Thoracic aorta (tissue), 2 donors: ENCODE results near the gene MYH10. TPM values are rescaled to one million over a fixed set of nuclear protein-coding genes. Genes with fewer than 3 reads are reported as not detected.

Source experiments
- ATAC-seq: fragments of 150-250 bp; one replicate; pipeline ENCODE4 v1.8.0; 2017; ENCODE audit warnings: low read depth; ENCODE audit not compliant: insufficient number of reproducible peaks, low FRiP score
- DNase-seq: peaks from one replicate; pipeline ENCODE4 v3.0.0-alpha.2; 2020; ENCODE audit warnings: low spot score
- H3K27ac ChIP-seq, 2 donors: fragments of 200-600 bp; sonication (generic); 1 replicate in 1 of 2; 2 replicates in 1 of 2; pipeline ENCODE4 v1.5.1; 2016; ENCODE audit warnings: mild to moderate bottlenecking in 2 of 2, moderate library complexity in 2 of 2
- H3K27me3 ChIP-seq: fragments of 200-600 bp; sonication (generic); replicated peaks from 2 replicates; pipeline ENCODE4 v1.6.0; 2016; ENCODE audit warnings: mild to moderate bottlenecking; ENCODE audit not compliant: insufficient read depth
- H3K36me3 ChIP-seq: fragments of 200-600 bp; sonication (generic); one replicate; pipeline ENCODE4 v1.5.1; 2016
- H3K4me1 ChIP-seq, 2 donors: fragments of 200-600 bp; sonication (generic); 1 replicate in 1 of 2; 2 replicates in 1 of 2; pipeline versions ENCODE4 v1.5.1 to v1.6.0; 2016; ENCODE audit warnings: low read depth in 2 of 2, mild to moderate bottlenecking in 1 of 2; ENCODE audit not compliant: control insufficient read depth in 1 of 2
- H3K4me3 ChIP-seq: fragments of 200-600 bp; sonication (generic); 2 replicates; pipeline ENCODE4 v1.5.1; 2016; ENCODE audit warnings: mild to moderate bottlenecking
- H3K9me3 ChIP-seq: fragments of 200-600 bp; sonication (generic); 2 replicates; pipeline ENCODE4 v1.5.1; 2016
- CTCF ChIP-seq: fragments of 200-600 bp; sonication (generic); IDR thresholded peaks from one replicate; pipeline ENCODE4 v1.5.1; 2019; ENCODE audit warnings: antibody characterized with exemption
- total RNA-seq, 2 donors: library from RNA; depleted of rRNA; stranded (reverse); fragments of >200 nt; gene quantifications; one replicate each; pipeline versions ENCODE4 v1.1.0 to v1.2.3, GENCODE V29; 2016

The MYH10 gene
- total RNA-seq, 2 donors from 2014 or later = 1,436 to 1,719 TPM

DNA sequence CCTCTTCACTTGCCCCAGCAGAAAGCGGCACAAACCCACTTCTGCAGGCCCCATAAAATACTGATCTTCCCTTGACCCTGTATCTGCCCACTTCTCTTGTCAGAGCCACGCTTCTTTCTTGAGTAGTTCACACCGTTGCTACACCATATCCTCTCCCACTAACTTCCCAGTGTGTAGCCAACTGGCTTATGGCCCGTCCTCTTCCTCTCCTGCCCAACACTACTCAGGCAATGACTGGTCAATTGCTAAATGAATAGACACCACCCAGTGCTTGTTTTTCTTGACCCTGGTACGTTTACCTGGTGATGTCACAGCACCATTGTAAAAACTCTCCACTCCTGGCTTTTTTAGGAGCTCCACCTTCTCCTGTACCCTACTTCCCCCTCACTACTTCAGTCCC is 107.9 kb downstream of the MYH10 start:
- peaks cover 47% of the 10 kb centered on the region for H3K36me3 ChIP-seq
- H3K27ac ChIP-seq = peak overlapping the region; percentile 66 to 71
- TF ChIP-seq CTCF = no peak
- no peak for DNase-seq
- H3K4me1 ChIP-seq = peaks cover 20 to 79% of the 10 kb centered on the region in 2 donors
- H3K9me3 ChIP-seq = no peaks in the 10 kb centered on the region
- no peak overlapping the region for H3K4me3 ChIP-seq
- H3K27me3 ChIP-seq = no peaks in the 10 kb centered on the region
- ATAC-seq = no peak

DNA sequence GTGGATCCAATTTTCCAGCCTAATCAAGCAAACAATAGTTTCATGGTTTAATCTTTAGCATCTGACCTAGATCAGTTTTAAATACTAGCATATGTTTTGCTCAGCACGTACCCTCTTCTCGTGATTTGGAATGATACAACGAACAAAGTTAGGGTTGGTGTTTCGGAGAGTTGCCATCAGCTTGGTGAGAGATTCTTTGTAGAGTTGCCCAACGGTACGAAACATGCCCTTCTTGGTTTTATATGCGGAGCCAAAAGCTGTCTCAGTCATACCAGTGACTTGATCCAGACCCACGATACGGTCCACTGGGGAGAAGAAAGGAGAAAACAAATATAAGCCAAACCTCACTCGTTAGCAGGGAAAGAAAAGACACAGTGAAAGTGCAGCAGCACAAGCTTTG is 109.5 kb downstream of the MYH10 start:
- DNase-seq = no peak
- no peaks in the 10 kb centered on the region for H3K9me3 ChIP-seq
- H3K27me3 ChIP-seq = no peaks in the 10 kb centered on the region
- H3K4me3 ChIP-seq = no peak overlapping the region
- peaks cover 18 to 69% of the 10 kb centered on the region in 2 donors for H3K4me1 ChIP-seq
- H3K36me3 ChIP-seq = peaks cover 53% of the 10 kb centered on the region
- TF ChIP-seq CTCF = no peak
- no peak for ATAC-seq
- peak overlapping the region; percentile 66 to 71 for H3K27ac ChIP-seq

GRCh38 chr17:8518850-8519249 is 111.7 kb downstream of the MYH10 start:
- H3K36me3 ChIP-seq = peaks cover 57% of the 10 kb centered on the region
- no peak for TF ChIP-seq CTCF
- no peak for ATAC-seq
- H3K27me3 ChIP-seq = no peaks in the 10 kb centered on the region
- no peak for DNase-seq
- H3K27ac ChIP-seq = peak overlapping the region; percentile 22 to 28
- H3K9me3 ChIP-seq = no peaks in the 10 kb centered on the region
- peaks cover 12 to 69% of the 10 kb centered on the region in 2 donors for H3K4me1 ChIP-seq
- no peak overlapping the region for H3K4me3 ChIP-seq

- Histone ChIP-seq H3K4me1 (peaks cover 10 to 69% of the 10 kb centered on the region in 2 donors), H3K27me3 (no peaks in the 10 kb centered on the region), H3K4me3 (no peak overlapping the region), H3K9me3 (no peaks in the 10 kb centered on the region), H3K27ac (peak overlapping the region; percentile 22 to 28), H3K36me3 (peaks cover 58% of the 10 kb centered on the region)
- no peak for DNase-seq
- no peak for ATAC-seq
- TF ChIP-seq CTCF = no peak
These were observed 112.2 kb downstream of the MYH10 start for GRCh38 chr17:8518326-8518725.

GRCh38 chr17:8514801-8515200 is 115.7 kb downstream of the MYH10 start:
- Histone ChIP-seq H3K36me3 (peaks cover 74% of the 10 kb centered on the region), H3K9me3 (no peaks in the 10 kb centered on the region), H3K27me3 (no peaks in the 10 kb centered on the region), H3K4me3 (no peak overlapping the region), H3K4me1 (peaks cover 4 to 59% of the 10 kb centered on the region in 2 donors), H3K27ac (peak overlapping the region; percentile 58 to 79)
- no peak for TF ChIP-seq CTCF
- DNase-seq (no peak), ATAC-seq (no peak)
